Heart left ventricle (tissue), 13 donors: ENCODE data around the gene ARHGEF10L.

Source experiments
- POLR2A ChIP-seq, 2 donors: fragments of 450-650 bp; IDR thresholded peaks; one replicate each; pipeline ENCODE4 v1.6.1; 2017; ENCODE audit warnings: antibody characterized with exemption in 2 of 2, mild to moderate bottlenecking in 2 of 2, moderate library complexity in 2 of 2
- TF ChIP-seq, protein P1 (sequence below), 12 donors: fragments of 200-600 bp; sonication (generic) in 4 of 12; IDR thresholded peaks; one replicate each; pipeline versions ENCODE4 v1.5.0 to v1.8.0; 2018 to 2022; ENCODE audit warnings: antibody characterized with exemption in 12 of 12, mild to moderate bottlenecking in 5 of 12
- donor health status: ischemic (EF 13 %, LVEDD 7.1; RV severe dilation, severe dysfunction).
- donor health status: DM: no; HTN: yes; CAD: no.
- donor health status: DM: no; HTN: no; CAD: no.
- donor health status: ischemic (EF 25% LVEDD 6.9; RV normal size, moderate dysfunction).
- donor health status: ischemic (EF 25% LVEDD 5.7; RV mildly dilated, moderate dysfunction).
- donor health status: ischemic (EF 35%, LVEDD 5.7; RV mildly dilated, moderate dysfunction).
- donor health status: nonischemic (EF 11% LVEDD 7.7; RV severe dilation, severe dysfunction).
- donor health status: DM: yes; HTN: yes; CAD: no.
- donor health status: PGD.
- donor health status: ischemic (EF 29% LVEDD 5.4; RV normal size, mild dysfunction).
- donor health status: nonischemic (EF 23%, LVEDD 6.1; RV moderate dilation, normal function).

DNA sequence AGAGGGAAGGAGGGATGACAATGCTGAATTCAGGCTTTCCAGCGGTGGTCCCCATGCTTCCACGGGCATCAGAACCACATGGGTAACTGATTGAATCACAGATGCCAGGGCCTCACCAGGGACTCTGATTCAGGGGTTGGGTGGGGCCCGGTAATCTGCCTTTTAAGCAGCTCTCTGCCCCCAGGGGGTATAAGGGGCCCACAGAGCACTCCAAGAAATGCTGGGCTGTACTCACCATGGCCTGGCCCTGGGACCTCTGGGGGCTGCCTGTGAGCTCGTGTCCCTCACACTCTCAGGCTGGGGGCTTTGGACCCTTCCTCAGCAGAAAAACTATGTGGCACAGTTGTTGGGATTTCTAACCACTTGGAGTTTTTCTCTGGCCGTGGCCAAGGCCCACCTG, 70.6 kb downstream of the ARHGEF10L start:
- no peak for TF ChIP-seq POLR2A (IDR thresholded peaks at IDR 0.05)
- TF ChIP-seq, protein P1, sequence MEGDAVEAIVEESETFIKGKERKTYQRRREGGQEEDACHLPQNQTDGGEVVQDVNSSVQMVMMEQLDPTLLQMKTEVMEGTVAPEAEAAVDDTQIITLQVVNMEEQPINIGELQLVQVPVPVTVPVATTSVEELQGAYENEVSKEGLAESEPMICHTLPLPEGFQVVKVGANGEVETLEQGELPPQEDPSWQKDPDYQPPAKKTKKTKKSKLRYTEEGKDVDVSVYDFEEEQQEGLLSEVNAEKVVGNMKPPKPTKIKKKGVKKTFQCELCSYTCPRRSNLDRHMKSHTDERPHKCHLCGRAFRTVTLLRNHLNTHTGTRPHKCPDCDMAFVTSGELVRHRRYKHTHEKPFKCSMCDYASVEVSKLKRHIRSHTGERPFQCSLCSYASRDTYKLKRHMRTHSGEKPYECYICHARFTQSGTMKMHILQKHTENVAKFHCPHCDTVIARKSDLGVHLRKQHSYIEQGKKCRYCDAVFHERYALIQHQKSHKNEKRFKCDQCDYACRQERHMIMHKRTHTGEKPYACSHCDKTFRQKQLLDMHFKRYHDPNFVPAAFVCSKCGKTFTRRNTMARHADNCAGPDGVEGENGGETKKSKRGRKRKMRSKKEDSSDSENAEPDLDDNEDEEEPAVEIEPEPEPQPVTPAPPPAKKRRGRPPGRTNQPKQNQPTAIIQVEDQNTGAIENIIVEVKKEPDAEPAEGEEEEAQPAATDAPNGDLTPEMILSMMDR (IDR thresholded peaks at IDR 0.05): no peak
